GM19397 (cell line): ENCODE measurements around the gene IFITM2.
"Not testable (repeated sequence)": the region's sequence is repeated elsewhere in the genome, so short reads cannot be mapped to it uniquely, and the experiment has no call there.

Experiments used
- ATAC-seq: cut with Tn5 transposase; IDR thresholded peaks from one replicate; pipeline ENCODE4 v1.9.1; 2021; ENCODE audit warnings: mild to moderate bottlenecking, moderate library complexity; ENCODE audit not compliant: unreplicated experiment

IFITM2 gene

GRCh38 chr11:324156-324555 lies 16.5 kb downstream of the IFITM2 start:
- no peak for ATAC-seq

- not testable (repeated sequence) for ATAC-seq
These were observed 17.2 kb downstream of the IFITM2 start for GRCh38 chr11:324593-325517.

- ATAC-seq, result no peak
These were observed 18.4 kb downstream of the IFITM2 start for GRCh38 chr11:325796-326591.

- no peak for ATAC-seq
These were observed 18.9 kb downstream of the IFITM2 start for GRCh38 chr11:326592-326841.

GRCh38 chr11:326842-327580 lies 19.4 kb downstream of the IFITM2 start:
- ATAC-seq, result peak; percentile 51

DNA sequence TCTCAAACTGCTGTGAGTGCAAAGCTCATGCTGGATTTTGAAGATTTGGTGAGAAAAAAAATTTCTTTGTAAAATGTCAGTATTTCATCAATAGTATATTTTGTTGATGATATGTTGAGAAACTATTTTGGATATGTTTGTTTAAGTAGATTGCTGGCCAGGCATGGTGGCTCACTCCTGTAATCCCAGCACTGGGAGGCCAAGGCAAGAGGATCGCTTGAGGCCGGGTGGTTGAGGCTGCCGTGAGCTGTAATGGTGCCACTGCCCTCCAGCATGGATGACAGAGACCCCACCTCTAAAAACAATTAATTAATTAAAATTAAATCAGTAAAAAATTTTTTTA lies 19.9 kb downstream of the IFITM2 start:
- no peak for ATAC-seq

- no peak for ATAC-seq
These were observed 20.4 kb downstream of the IFITM2 start for GRCh38 chr11:328012-328411.

DNA sequence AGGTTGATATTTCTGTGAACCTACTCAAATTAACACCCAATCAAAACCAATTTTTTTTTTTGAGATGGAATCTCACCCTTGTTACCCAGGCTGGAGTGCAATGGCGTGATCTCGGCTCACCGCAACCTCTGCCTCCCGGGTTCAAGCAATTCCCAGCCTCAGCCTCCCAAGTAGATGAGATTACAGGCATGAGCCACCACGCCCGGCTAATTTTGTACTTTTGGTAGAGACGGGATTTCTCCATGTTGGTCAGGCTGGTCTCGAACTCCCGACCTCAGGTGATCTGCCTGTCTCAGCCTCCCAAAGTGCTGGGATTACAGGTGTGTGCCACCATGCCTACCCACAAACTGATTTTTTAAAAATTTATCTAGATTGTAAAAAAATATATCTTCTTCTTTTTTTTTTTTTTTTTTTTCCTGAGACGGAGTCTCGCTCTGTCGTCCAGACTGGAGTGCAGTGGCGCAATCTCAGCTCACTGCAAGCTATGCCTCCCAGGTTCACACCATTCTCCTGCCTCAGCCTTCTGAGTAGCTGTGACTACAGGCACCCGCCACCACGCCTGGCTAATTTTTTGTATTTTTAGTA lies 21.0 kb downstream of the IFITM2 start:
- not testable (repeated sequence) for ATAC-seq

DNA sequence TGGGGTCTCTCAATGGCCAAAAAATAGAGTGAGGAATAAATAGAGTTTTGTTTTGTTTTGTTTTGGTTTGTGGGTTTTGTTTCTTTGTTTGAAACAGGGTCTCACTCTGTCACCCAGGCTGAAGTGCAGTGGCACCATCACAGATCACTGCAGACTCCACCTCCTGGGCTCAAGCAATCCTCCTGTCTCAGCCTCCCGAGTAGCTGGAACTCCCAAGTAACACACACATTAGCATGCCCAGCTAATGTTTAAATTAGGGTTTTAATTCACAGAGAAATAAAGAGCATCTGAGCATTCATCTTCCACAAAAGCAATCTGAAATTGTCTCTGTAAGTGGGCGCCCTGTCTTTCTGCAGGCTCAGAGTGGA lies 22.3 kb downstream of the IFITM2 start:
- ATAC-seq, result no peak

- ATAC-seq, result no peak
These were observed 22.7 kb downstream of the IFITM2 start for GRCh38 chr11:330307-330693.

DNA sequence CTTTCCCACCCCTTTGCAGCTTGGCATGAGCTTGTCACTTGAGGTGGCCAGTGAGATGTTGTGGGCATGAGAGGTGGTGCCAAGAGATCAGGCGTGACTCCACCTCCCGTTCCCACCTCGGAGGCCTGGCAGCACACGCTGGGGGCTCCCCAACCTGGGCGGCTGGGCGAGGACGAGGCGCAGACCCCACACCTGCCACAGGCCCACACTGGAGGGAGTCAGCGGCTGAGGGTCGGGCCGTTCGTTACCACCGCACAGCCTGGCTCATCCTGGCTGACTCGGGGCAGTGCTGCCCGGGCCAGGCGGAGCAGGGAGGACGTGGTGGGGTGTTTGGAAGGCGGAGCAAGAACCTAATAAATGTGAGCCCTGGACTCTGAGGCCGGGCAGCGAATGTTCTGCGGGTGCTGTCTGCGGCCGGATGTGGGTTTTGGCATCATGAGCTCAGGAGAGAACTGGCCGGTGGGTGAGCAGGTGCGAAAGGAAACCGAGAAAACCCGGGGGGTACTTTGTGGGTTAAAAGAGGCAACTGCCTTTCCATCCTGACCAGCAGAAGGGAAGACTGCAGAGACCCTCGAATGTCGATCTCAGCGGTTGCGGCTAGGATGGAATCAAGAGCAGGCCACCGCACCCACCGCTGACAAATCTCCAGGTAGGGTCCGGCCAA lies 23.2 kb downstream of the IFITM2 start:
- ATAC-seq, result no peak

DNA sequence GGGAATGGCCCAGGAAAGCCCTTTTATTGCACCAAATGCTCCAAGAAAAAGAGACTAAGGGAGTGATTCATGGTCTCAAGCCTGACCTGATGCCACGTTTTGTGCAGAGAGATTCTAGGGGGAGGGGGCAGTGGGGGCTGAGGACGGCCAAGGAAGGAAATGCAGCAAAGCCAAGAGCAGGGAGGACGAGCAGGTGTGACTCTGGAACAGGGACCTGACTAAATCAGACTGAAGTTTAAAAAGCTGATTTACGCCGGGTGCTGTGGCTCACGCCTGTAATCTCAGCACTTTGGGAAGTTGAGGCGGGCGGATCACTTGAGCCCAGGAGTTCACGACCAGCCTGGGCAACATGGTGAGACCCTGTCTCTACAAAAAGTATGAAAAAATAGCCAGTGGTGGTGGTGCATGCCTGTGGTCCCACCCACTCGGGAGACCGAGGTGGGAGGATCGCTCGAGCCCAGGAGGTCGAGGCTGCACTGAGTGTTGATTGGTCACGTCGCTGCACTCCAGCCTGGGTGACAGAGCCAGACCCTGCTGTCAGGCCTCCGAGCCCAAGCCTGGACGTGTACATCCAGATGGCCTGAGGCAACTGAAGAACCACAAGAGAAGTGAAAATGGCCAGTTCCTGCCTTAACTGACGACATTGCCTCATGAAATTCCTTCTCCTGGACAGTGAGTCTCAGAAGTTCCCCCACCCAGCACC lies 23.9 kb downstream of the IFITM2 start:
- no peak for ATAC-seq

DNA sequence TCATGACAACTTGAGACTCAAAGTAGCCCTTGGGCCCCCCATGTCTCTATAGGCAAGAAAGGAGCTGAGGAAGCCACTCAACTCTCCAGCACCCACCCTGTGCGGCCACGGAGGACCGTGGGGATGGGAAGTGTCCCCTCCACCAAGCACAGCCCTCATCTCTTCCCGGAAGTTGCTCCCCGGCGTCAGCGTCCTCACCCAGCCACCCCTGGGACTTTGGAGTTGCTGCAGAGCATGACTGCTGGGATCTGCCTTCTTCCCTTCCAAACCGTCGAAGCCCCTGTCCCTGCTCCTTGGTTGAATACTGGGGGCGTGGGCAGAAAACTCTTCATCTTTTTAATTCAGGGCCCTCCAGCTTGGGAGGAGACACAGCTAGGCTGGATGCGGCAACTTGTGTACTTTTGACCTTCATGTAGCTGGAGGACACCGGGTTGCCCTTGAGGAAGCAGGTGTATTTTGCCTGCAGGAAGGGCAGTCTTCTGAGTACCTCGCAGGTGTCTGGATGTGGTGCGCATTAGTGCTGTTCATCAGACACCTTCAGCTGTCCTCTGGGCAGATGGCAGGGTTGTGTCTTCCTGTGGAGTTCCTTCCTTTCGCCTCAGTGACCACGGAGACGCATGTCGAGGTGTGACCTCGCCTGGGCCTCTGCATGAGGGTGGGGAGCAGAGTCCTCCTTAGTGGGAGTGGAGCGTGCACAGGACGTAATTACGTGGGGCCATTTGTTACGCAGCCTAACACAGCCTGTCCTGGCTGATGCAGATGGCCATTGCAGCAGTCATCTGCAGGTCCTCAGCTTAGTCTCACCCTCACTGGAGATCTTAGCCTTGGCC lies 25.2 kb downstream of the IFITM2 start:
- ATAC-seq, result no peak

DNA sequence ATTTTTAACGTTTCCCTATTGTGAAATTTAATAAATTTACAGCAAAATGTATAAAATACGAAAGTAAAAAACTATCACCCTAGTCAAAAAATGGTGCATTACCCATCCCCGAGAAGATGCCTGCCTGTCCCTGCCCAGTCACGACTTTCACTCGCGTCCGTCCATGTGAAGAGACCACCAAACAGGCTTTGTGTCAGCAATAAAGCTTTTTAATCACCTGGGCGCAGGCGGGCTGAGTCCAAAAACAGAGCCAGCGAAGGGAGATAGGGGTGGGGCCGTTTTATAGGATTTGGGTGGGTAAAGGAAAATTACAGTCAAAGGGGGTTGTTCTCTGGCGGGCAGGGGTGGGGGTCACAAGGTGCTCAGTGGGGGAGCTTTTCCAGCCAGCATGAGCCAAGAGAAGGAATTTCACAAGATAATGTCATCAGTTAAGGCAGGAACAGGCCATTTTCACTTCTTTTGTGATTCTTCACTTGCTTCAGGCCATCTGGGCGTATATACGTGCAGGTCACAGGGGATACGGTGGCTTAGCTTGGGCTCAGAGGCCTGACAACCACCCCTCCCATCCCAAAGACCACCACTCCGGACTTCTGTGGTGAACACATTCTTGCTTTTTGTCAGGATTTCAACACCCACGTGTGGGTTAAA lies 26.1 kb downstream of the IFITM2 start:
- not testable (repeated sequence) for ATAC-seq

DNA sequence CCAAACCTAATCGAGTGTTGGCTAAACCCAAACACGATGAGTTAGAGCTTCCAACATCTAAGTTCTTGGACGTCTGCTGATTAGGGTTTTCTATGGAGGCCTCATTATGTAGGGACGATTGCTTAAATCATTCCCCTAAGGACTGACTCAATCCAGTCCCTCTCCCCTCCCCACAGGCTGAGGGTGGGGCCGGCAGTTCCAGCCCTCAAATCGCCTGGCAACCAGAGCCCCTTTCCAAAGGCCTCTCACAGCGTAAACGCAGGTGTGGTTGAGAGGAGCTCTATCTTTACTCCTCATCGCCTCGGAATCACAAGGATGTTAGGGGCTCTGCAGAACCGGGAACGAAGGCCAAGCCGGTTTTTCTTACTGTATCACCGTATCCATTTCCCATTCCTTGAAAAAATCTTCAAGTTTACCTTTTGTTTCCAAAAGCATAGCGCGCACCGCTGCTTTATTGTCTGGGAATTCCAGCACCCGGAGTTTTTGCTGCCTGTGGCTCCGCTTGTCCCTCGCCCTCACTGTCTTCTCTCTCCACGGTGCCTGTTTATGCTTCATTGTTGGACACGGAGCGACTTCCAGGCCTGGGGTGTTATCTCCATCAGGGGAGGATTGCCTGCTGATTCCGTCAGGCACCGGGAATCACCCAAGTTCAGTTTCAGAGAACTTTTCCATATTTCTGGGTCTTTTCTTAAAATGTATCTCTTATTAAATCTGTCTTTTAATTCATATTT lies 26.8 kb downstream of the IFITM2 start:
- ATAC-seq, result no peak

DNA sequence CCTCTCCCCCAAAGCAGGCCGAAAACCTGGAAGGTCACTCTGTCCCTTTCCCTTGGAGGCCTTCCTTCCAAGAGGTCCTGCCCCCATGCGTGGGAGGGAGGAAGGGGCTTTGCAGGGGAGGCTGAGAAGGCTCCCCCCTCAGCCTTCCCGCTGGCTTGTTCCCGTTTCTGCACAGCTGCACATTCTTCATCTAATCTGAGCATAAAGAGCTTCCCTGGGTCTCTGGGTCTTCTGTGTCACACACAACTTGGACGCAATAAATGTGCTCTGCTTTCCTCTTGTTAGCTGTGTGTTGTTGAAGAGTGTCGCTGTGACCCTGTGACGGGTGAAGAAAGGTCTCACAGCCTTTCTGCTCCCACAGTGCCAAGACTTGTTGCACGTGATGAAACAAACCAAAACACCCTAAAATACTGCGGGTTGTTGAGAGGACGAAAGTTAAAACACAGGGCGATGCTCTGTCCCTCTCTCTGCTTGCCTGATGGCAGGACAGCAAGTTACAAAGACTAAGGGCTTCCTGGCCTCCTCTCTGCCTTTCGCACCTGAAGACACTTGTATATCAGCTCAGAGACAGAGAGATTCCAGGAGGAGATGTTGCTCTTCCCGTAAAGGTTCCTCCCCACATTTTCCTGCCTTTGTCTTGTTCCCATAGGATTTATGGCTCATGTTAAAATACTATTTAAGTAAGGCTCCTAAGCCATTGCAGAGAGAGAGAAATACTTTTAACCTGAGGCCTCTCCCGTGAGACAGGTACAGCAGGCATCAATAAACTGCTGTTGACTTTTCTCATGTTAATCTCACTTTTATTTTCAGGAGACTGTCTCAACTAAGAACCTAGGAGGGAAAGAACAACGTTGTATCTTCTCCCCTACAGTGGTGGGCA lies 28.4 kb downstream of the IFITM2 start:
- no peak for ATAC-seq

DNA sequence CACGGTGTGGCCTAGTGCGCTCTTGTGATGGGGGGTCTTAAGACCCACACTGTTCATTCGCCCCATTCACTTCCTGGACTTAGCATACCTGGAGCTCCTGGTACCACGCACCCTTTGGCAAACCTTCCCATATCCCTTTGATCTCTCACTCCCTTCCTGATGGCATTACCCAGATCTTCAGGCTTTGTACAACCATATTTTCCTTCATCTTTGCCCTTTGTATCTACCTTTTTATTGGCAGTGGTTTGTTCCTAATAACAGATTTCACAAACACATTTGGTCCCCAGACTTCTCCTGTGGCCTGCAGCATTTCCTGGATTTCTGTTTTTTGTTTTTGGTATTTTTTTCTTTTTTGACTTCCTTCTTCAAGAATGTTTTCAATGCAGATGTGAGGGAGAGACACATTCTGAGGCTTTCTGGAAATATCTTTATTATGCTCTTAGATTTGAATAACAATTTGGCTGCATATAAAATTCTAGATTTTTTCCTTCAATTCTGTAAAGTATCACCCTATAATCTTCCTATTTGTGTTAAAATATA lies 29.1 kb downstream of the IFITM2 start:
- ATAC-seq, result no peak
